HUES6 (cell line): Measurements from ENCODE around the gene MAD1L1.

ENCODE experiments used
- H3K27ac ChIP-seq: 2 replicates; pipeline ENCODE4 v1.7.0; 2013; ENCODE audit warnings: low read depth, mild to moderate bottlenecking, low read length, inconsistent platforms
- H3K27me3 ChIP-seq: 2 replicates; pipeline ENCODE4 v1.6.1; 2013; ENCODE audit warnings: low read length; ENCODE audit not compliant: control insufficient read depth, insufficient read depth
- H3K36me3 ChIP-seq: 2 replicates; pipeline ENCODE4 v1.6.1; 2013; ENCODE audit warnings: low read length; ENCODE audit not compliant: control insufficient read depth, insufficient read depth
- H3K4me1 ChIP-seq: 2 replicates; pipeline ENCODE4 v1.6.1; 2013; ENCODE audit warnings: low read length; ENCODE audit not compliant: control insufficient read depth, insufficient read depth
- H3K4me3 ChIP-seq: 2 replicates; pipeline ENCODE4 v1.5.1; 2013; ENCODE audit warnings: low read depth, low read length
- H3K9ac ChIP-seq: one replicate; pipeline ENCODE4 v1.6.1; 2013; ENCODE audit warnings: mild to moderate bottlenecking, low read length
- H3K9me3 ChIP-seq: 2 replicates; pipeline ENCODE4 v1.6.1; 2013; ENCODE audit warnings: low read depth, low read length; ENCODE audit not compliant: control insufficient read depth, insufficient read depth

MAD1L1 gene

GRCh38 chr7:2159176-2159520 is 73.6 kb downstream of the MAD1L1 start:
- Histone ChIP-seq H3K9me3 (peaks cover 4% of the 10 kb centered on the region; the same call in 1 of the 2 replicates), H3K36me3 (peaks cover 9% of the 10 kb centered on the region; the same call in 1 of the 2 replicates), H3K4me1 (peaks cover 19% of the 10 kb centered on the region), H3K27me3 (no peaks in the 10 kb centered on the region), H3K4me3 (no peak overlapping the region), H3K27ac (no peak overlapping the region), H3K9ac (no peak overlapping the region)

GRCh38 chr7:2158331-2159175 is 74.2 kb downstream of the MAD1L1 start:
- Histone ChIP-seq H3K27me3 (no peaks in the 10 kb centered on the region), H3K4me3 (no peak overlapping the region), H3K27ac (0 out of 2 replicates have a peak overlapping the region, but pooled peaks have one; percentile 57), H3K36me3 (peaks cover 9% of the 10 kb centered on the region; the same call in 1 of the 2 replicates), H3K9ac (no peak overlapping the region), H3K4me1 (peaks cover 14% of the 10 kb centered on the region), H3K9me3 (peaks cover 4% of the 10 kb centered on the region; the same call in 1 of the 2 replicates)

- no peak overlapping the region for H3K9ac ChIP-seq
- H3K9me3 ChIP-seq, result peaks cover 4% of the 10 kb centered on the region; the same call in 1 of the 2 replicates
- H3K27ac ChIP-seq, result peak overlapping the region; percentile 11; the same call in 1 of the 2 replicates
- H3K27me3 ChIP-seq, result no peaks in the 10 kb centered on the region
- peaks cover 8% of the 10 kb centered on the region; the same call in 1 of the 2 replicates for H3K4me1 ChIP-seq
- H3K36me3 ChIP-seq, result peaks cover 9% of the 10 kb centered on the region; the same call in 1 of the 2 replicates
- no peak overlapping the region for H3K4me3 ChIP-seq
Measured at GRCh38 chr7:2157473-2158279, 75.1 kb downstream of the MAD1L1 start.

GRCh38 chr7:2156756-2157472 is 75.8 kb downstream of the MAD1L1 start:
- Histone ChIP-seq H3K4me3 (no peak overlapping the region), H3K9ac (no peak overlapping the region), H3K9me3 (peaks cover 4% of the 10 kb centered on the region; the same call in 1 of the 2 replicates), H3K27me3 (no peaks in the 10 kb centered on the region), H3K4me1 (peaks cover 6% of the 10 kb centered on the region; the same call in 1 of the 2 replicates), H3K27ac (no peak overlapping the region), H3K36me3 (peaks cover 9% of the 10 kb centered on the region; the same call in 1 of the 2 replicates)

GRCh38 chr7:2154831-2155230 is 77.9 kb downstream of the MAD1L1 start:
- H3K4me3 ChIP-seq, result no peak overlapping the region
- no peak overlapping the region for H3K27ac ChIP-seq
- no peak overlapping the region for H3K9ac ChIP-seq
- H3K36me3 ChIP-seq, result peaks cover 7% of the 10 kb centered on the region; the same call in 1 of the 2 replicates
- no peaks in the 10 kb centered on the region for H3K9me3 ChIP-seq
- peaks cover 11% of the 10 kb centered on the region; the same call in 1 of the 2 replicates for H3K4me1 ChIP-seq
- H3K27me3 ChIP-seq, result no peaks in the 10 kb centered on the region

- Histone ChIP-seq H3K27me3 (no peaks in the 10 kb centered on the region), H3K4me3 (no peak overlapping the region), H3K36me3 (peaks cover 9% of the 10 kb centered on the region), H3K9ac (no peak overlapping the region), H3K4me1 (peaks cover 10% of the 10 kb centered on the region; the same call in 1 of the 2 replicates), H3K9me3 (no peaks in the 10 kb centered on the region), H3K27ac (no peak overlapping the region)
Measured at GRCh38 chr7:2154121-2154520, 78.6 kb downstream of the MAD1L1 start.

GRCh38 chr7:2152646-2153045 is 80.1 kb downstream of the MAD1L1 start:
- no peaks in the 10 kb centered on the region for H3K27me3 ChIP-seq
- H3K4me3 ChIP-seq, result no peak overlapping the region
- no peaks in the 10 kb centered on the region for H3K9me3 ChIP-seq
- peaks cover 15% of the 10 kb centered on the region for H3K36me3 ChIP-seq
- no peak overlapping the region for H3K9ac ChIP-seq
- H3K27ac ChIP-seq, result no peak overlapping the region
- peaks cover 5% of the 10 kb centered on the region; the same call in 1 of the 2 replicates for H3K4me1 ChIP-seq

- Histone ChIP-seq H3K4me1 (peaks cover 5% of the 10 kb centered on the region; the same call in 1 of the 2 replicates), H3K27ac (no peak overlapping the region), H3K9ac (no peak overlapping the region)
Measured at GRCh38 chr7:2151801-2152612, 80.7 kb downstream of the MAD1L1 start.

GRCh38 chr7:2151237-2151636 is 81.5 kb downstream of the MAD1L1 start:
- Histone ChIP-seq H3K27ac (no peak overlapping the region), H3K4me1 (peaks cover 5% of the 10 kb centered on the region; the same call in 1 of the 2 replicates), H3K27me3 (no peaks in the 10 kb centered on the region), H3K36me3 (peaks cover 29% of the 10 kb centered on the region), H3K9ac (no peak overlapping the region), H3K4me3 (no peak overlapping the region), H3K9me3 (no peaks in the 10 kb centered on the region)

More at GRCh38 chr7:2151801-2152612, 80.7 kb downstream of the MAD1L1 start:
- Histone ChIP-seq H3K27me3 (no peaks in the 10 kb centered on the region), H3K9me3 (no peaks in the 10 kb centered on the region), H3K36me3 (peaks cover 21% of the 10 kb centered on the region), H3K4me3 (no peak overlapping the region)

- Histone ChIP-seq H3K4me1 (peaks cover 5% of the 10 kb centered on the region; the same call in 1 of the 2 replicates), H3K27ac (no peak overlapping the region), H3K36me3 (peaks cover 35% of the 10 kb centered on the region), H3K9ac (no peak overlapping the region), H3K4me3 (no peak overlapping the region), H3K9me3 (no peaks in the 10 kb centered on the region), H3K27me3 (no peaks in the 10 kb centered on the region)
Measured at GRCh38 chr7:2150445-2150815, 82.3 kb downstream of the MAD1L1 start.
